Trophoblast cell (in vitro differentiated cells and primary cell): ENCODE results near the gene CAMK4.

ENCODE experiments used
- DNase-seq, 2 donors: peaks; one replicate each; pipeline ENCODE4 v3.0.0-alpha.2; 2016
- H2AFZ ChIP-seq: 2 replicates; pipeline ENCODE4 v1.6.1; 2013; ENCODE audit warnings: low read length, moderate library complexity, mild to moderate bottlenecking; ENCODE audit not compliant: insufficient read depth, poor library complexity
- H2AK5ac ChIP-seq: 2 replicates; pipeline ENCODE4 v1.6.1; 2013; ENCODE audit warnings: mild to moderate bottlenecking, low read length
- H2BK120ac ChIP-seq: 2 replicates; pipeline ENCODE4 v1.6.1; 2013; ENCODE audit warnings: low read length, mild to moderate bottlenecking, moderate library complexity; ENCODE audit not compliant: insufficient read depth, poor library complexity
- H2BK12ac ChIP-seq: 2 replicates; pipeline ENCODE4 v1.6.1; 2013; ENCODE audit warnings: mild to moderate bottlenecking, low read length, moderate library complexity
- H2BK5ac ChIP-seq: 2 replicates; pipeline ENCODE4 v1.6.1; 2013; ENCODE audit warnings: low read length, low read depth, moderate library complexity, mild to moderate bottlenecking; ENCODE audit not compliant: poor library complexity
- H3K14ac ChIP-seq: 2 replicates; pipeline ENCODE4 v1.6.1; 2013; ENCODE audit warnings: mild to moderate bottlenecking, low read length
- H3K18ac ChIP-seq: 2 replicates; pipeline ENCODE4 v1.6.1; 2013; ENCODE audit warnings: mild to moderate bottlenecking, low read length
- H3K23ac ChIP-seq: 2 replicates; pipeline ENCODE4 v1.6.1; 2013; ENCODE audit warnings: low read length
- H3K27ac ChIP-seq: 2 replicates; pipeline ENCODE4 v1.5.1; 2013; ENCODE audit warnings: low read depth, mild to moderate bottlenecking, inconsistent platforms, low read length, moderate library complexity
- H3K27me3 ChIP-seq: 2 replicates; pipeline ENCODE4 v1.6.1; 2013; ENCODE audit warnings: inconsistent platforms, mild to moderate bottlenecking, low read length, moderate library complexity; ENCODE audit not compliant: insufficient read depth
- H3K36me3 ChIP-seq, 2 experiments: 1 replicate in 1 of 2; 2 replicates in 1 of 2; pipeline ENCODE4 v1.6.1; 2013; ENCODE audit warnings: low read length in 2 of 2, mild to moderate bottlenecking in 2 of 2, moderate library complexity in 1 of 2; ENCODE audit not compliant: insufficient read depth in 2 of 2, control insufficient read depth in 1 of 2
- H3K4ac ChIP-seq: 2 replicates; pipeline ENCODE4 v1.6.1; 2013; ENCODE audit warnings: low read depth, mild to moderate bottlenecking, low read length, moderate library complexity
- H3K4me1 ChIP-seq, 2 experiments: 1 replicate in 1 of 2; 2 replicates in 1 of 2; pipeline ENCODE4 v1.6.1; 2013; ENCODE audit warnings: low read length in 2 of 2, mild to moderate bottlenecking in 2 of 2, moderate library complexity in 1 of 2; ENCODE audit not compliant: insufficient read depth in 2 of 2, control insufficient read depth in 1 of 2
- H3K4me2 ChIP-seq: 2 replicates; pipeline ENCODE4 v1.6.1; 2013; ENCODE audit warnings: inconsistent platforms, mild to moderate bottlenecking, low read length, moderate library complexity
- H3K4me3 ChIP-seq: 2 replicates; pipeline ENCODE4 v1.5.1; 2013; ENCODE audit warnings: mild to moderate bottlenecking, low read depth, low read length, inconsistent platforms
- H3K79me1 ChIP-seq: one replicate; pipeline ENCODE4 v1.6.1; 2013; ENCODE audit warnings: low read length
- H3K79me2 ChIP-seq: 2 replicates; pipeline ENCODE4 v1.6.1; 2013; ENCODE audit warnings: low read length, mild to moderate bottlenecking; ENCODE audit not compliant: control insufficient read depth, insufficient read depth, poor library complexity
- H3K9ac ChIP-seq: 2 replicates; pipeline ENCODE4 v1.6.1; 2013; ENCODE audit warnings: mild to moderate bottlenecking, low read length
- H3K9me3 ChIP-seq: 2 replicates; pipeline ENCODE4 v1.6.1; 2013; ENCODE audit warnings: low read depth, mild to moderate bottlenecking, control low read depth, inconsistent platforms, low read length; ENCODE audit not compliant: insufficient read depth
- H4K12ac ChIP-seq: 2 replicates; pipeline ENCODE4 v1.6.1; 2013; ENCODE audit warnings: low read depth, mild to moderate bottlenecking, low read length, moderate library complexity
- H4K8ac ChIP-seq: 2 replicates; pipeline ENCODE4 v1.6.1; 2013; ENCODE audit warnings: low read depth, mild to moderate bottlenecking, low read length, moderate library complexity
- H4K91ac ChIP-seq: one replicate; pipeline ENCODE4 v1.6.1; 2013; ENCODE audit warnings: low read depth, mild to moderate bottlenecking, low read length, moderate library complexity
- WGBS: extraction: QIAGEN DNeasy Blood & Tissue Kit; methylation state at CpG from one replicate; pipeline ENCODE4 v1.1.7; 2013; ENCODE audit warnings: missing lambda C conversion rate; ENCODE audit not compliant: insufficient read length, insufficient coverage; ENCODE audit errors: extremely low coverage; 5-methylcytosine and 5-hydroxymethylcytosine counted together

Gene CAMK4

GRCh38 chr5:111248571-111248970 is 24.4 kb downstream of the CAMK4 start:
- Histone ChIP-seq H3K79me2 (no peaks in the 10 kb centered on the region), H3K79me1 (no peaks in the 10 kb centered on the region), H4K12ac (no peak overlapping the region), H4K8ac (no peak overlapping the region), H3K4ac (no peak overlapping the region), H2BK12ac (no peak overlapping the region), H3K18ac (no peak overlapping the region), H3K4me1 (no peaks in the 10 kb centered on the region), H2AFZ (no peak overlapping the region), H3K9me3 (no peaks in the 10 kb centered on the region), H3K4me2 (no peak overlapping the region), H4K91ac (no peak overlapping the region), H2BK5ac (no peak overlapping the region), H2BK120ac (no peak overlapping the region), H3K14ac (no peak overlapping the region), H3K27me3 (no peaks in the 10 kb centered on the region), H3K36me3 (no peaks in the 10 kb centered on the region), H3K27ac (no peak overlapping the region), H3K4me3 (no peak overlapping the region), H3K23ac (no peak overlapping the region), H3K9ac (no peak overlapping the region), H2AK5ac (no peak overlapping the region)
- WGBS = no CpG with 5 or more reads among the region's 3 CpGs
- DNase-seq = no peak

- no peaks in the 10 kb centered on the region for H3K27me3 ChIP-seq
- no peaks in the 10 kb centered on the region for H3K4me1 ChIP-seq
- WGBS = no CpG with 5 or more reads among the region's 6 CpGs
Observed at GRCh38 chr5:111251921-111252320, 27.7 kb downstream of the CAMK4 start.

GRCh38 chr5:111252799-111253545 is 28.8 kb downstream of the CAMK4 start:
- no peak overlapping the region for H4K12ac ChIP-seq
- H3K14ac ChIP-seq = no peak overlapping the region
- no peak overlapping the region for H4K91ac ChIP-seq
- H3K27ac ChIP-seq = no peak overlapping the region
- no CpG with 5 or more reads among the region's 5 CpGs for WGBS
- no peak overlapping the region for H2AFZ ChIP-seq
- H2BK5ac ChIP-seq = no peak overlapping the region
- no peak overlapping the region for H3K4me2 ChIP-seq
- no peak overlapping the region for H3K4ac ChIP-seq
- H3K9me3 ChIP-seq = no peaks in the 10 kb centered on the region
- no peak for DNase-seq
- no peaks in the 10 kb centered on the region for H3K79me1 ChIP-seq
- H2BK12ac ChIP-seq = no peak overlapping the region
- H2AK5ac ChIP-seq = no peak overlapping the region
- no peaks in the 10 kb centered on the region for H3K36me3 ChIP-seq
- no peak overlapping the region for H3K4me3 ChIP-seq
- no peak overlapping the region for H3K23ac ChIP-seq
- H4K8ac ChIP-seq = no peak overlapping the region
- H3K4me1 ChIP-seq = no peaks in the 10 kb centered on the region
- H2BK120ac ChIP-seq = no peak overlapping the region
- H3K9ac ChIP-seq = no peak overlapping the region
- H3K18ac ChIP-seq = no peak overlapping the region
- H3K79me2 ChIP-seq = no peaks in the 10 kb centered on the region
- H3K27me3 ChIP-seq = no peaks in the 10 kb centered on the region

More at GRCh38 chr5:111251921-111252320, 27.7 kb downstream of the CAMK4 start:
- Histone ChIP-seq H3K9me3 (no peaks in the 10 kb centered on the region), H2BK120ac (no peak overlapping the region), H3K4ac (no peak overlapping the region), H4K91ac (no peak overlapping the region), H2AFZ (no peak overlapping the region), H3K4me3 (no peak overlapping the region), H3K36me3 (no peaks in the 10 kb centered on the region), H2AK5ac (no peak overlapping the region), H3K4me2 (no peak overlapping the region), H3K23ac (peak overlapping the region; percentile 67), H3K14ac (no peak overlapping the region), H3K18ac (no peak overlapping the region), H2BK12ac (no peak overlapping the region), H2BK5ac (no peak overlapping the region), H3K79me1 (no peaks in the 10 kb centered on the region), H3K27ac (no peak overlapping the region), H4K8ac (no peak overlapping the region), H3K79me2 (no peaks in the 10 kb centered on the region), H3K9ac (no peak overlapping the region), H4K12ac (no peak overlapping the region)
- DNase-seq = no peak

- H3K4me3 ChIP-seq = no peak overlapping the region
- H2BK5ac ChIP-seq = no peak overlapping the region
- no peak overlapping the region for H4K12ac ChIP-seq
- H2BK12ac ChIP-seq = no peak overlapping the region
- no peaks in the 10 kb centered on the region for H3K27me3 ChIP-seq
- no peak overlapping the region for H4K91ac ChIP-seq
- WGBS = no CpG with 5 or more reads among the region's 3 CpGs
- no peak overlapping the region for H3K9ac ChIP-seq
- DNase-seq = no peak
- no peak overlapping the region for H4K8ac ChIP-seq
- no peaks in the 10 kb centered on the region for H3K79me2 ChIP-seq
- no peaks in the 10 kb centered on the region for H3K9me3 ChIP-seq
- no peak overlapping the region for H2AK5ac ChIP-seq
- H3K14ac ChIP-seq = no peak overlapping the region
- H3K4me1 ChIP-seq = no peaks in the 10 kb centered on the region
- no peaks in the 10 kb centered on the region for H3K79me1 ChIP-seq
- H2AFZ ChIP-seq = no peak overlapping the region
- no peak overlapping the region for H3K23ac ChIP-seq
- no peak overlapping the region for H3K18ac ChIP-seq
- no peak overlapping the region for H3K27ac ChIP-seq
- no peaks in the 10 kb centered on the region for H3K36me3 ChIP-seq
- no peak overlapping the region for H3K4ac ChIP-seq
- H3K4me2 ChIP-seq = no peak overlapping the region
- no peak overlapping the region for H2BK120ac ChIP-seq
Observed at GRCh38 chr5:111254613-111255012, 30.4 kb downstream of the CAMK4 start.
